ENCODE data around the gene EEF1AKMT3. TPM values are rescaled to one million over a fixed set of nuclear protein-coding genes. Genes with fewer than 3 reads are reported as not detected.

Gene EEF1AKMT3
- total and polyA plus RNA-seq, 12 donors, result 1.1 to 2.6 (median 1.5) TPM

DNA sequence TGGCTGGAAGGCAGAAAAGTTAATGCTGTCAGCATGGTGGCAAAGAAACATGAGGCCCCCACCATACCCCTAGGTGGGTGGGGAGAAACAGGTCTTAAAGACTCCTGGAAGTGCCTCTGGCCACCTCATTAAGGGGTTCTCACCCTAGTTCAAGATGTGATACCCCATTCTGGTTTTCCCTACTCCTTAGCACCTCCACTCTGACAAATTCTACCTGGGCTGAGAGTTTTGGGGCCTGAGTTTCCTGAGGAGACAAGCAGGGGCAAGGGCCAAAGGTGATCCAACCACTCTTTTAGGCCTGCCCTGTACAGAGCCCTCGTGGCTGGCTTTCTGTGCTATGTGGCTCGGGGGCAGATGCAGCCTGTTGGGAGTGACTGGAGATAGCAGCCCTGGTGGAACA is 54.0 kb downstream of the EEF1AKMT3 start:
- intact Hi-C loops (cut with DNase I), result no loop called here
- Histone ChIP-seq H3K4me3 (no peak overlapping the region), H3K36me3 (peaks cover 13 to 95% (median 76%) of the 10 kb centered on the region in 9 donors), H3K9me3 (no peaks in the 10 kb centered on the region), H3K4me1 (peaks cover 10 to 90% (median 60%) of the 10 kb centered on the region in 9 donors), H3K27ac (peak overlapping the region in 3 of 10 donors; percentile 18 to 53 (median 48)), H3K27me3 (no peaks in the 10 kb centered on the region)
- TF ChIP-seq CTCF (IDR thresholded peaks at IDR 0.05), result no peak
- ATAC-seq, result no peak
- 60 to 63% methylated on average over 2 of the region's 2 CpGs for WGBS, 2 donors
- DNase-seq, result no peak

DNA sequence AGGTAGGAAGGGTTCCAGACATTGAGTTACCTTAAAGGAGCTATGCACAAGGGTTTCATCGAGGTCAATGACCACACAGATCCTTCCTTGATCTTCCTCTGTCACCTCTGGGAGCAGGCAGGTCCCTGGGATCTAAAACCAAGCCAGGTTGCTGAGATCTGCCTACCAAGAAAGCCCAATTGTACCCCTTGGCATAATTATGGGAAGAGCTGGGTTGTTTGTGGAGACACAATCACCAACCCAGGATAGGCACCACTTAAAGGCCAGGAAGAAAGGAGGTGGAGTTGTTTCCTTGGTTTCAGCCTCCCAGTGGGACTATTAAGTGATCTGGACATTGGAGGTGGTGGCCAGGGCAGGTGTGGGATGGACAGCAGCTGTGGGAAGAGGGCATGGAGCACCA is 54.6 kb downstream of the EEF1AKMT3 start:
- H3K27me3 ChIP-seq, result no peaks in the 10 kb centered on the region
- peaks cover 13 to 89% (median 71%) of the 10 kb centered on the region in 9 donors for H3K36me3 ChIP-seq
- no peaks in the 10 kb centered on the region for H3K9me3 ChIP-seq
- intact Hi-C loops (cut with DNase I), result no loop called here
- TF ChIP-seq CTCF (IDR thresholded peaks at IDR 0.05), result no peak
- no peak overlapping the region for H3K4me3 ChIP-seq
- ATAC-seq (no peak), DNase-seq (no peak)
- H3K27ac ChIP-seq, result peak overlapping the region in 5 of 10 donors; percentile 4 to 53 (median 25)
- 68 to 76% methylated on average over 1 of the region's 1 CpG for WGBS, 2 donors
- H3K4me1 ChIP-seq, result peaks cover 15 to 90% (median 66%) of the 10 kb centered on the region in 9 donors

DNA sequence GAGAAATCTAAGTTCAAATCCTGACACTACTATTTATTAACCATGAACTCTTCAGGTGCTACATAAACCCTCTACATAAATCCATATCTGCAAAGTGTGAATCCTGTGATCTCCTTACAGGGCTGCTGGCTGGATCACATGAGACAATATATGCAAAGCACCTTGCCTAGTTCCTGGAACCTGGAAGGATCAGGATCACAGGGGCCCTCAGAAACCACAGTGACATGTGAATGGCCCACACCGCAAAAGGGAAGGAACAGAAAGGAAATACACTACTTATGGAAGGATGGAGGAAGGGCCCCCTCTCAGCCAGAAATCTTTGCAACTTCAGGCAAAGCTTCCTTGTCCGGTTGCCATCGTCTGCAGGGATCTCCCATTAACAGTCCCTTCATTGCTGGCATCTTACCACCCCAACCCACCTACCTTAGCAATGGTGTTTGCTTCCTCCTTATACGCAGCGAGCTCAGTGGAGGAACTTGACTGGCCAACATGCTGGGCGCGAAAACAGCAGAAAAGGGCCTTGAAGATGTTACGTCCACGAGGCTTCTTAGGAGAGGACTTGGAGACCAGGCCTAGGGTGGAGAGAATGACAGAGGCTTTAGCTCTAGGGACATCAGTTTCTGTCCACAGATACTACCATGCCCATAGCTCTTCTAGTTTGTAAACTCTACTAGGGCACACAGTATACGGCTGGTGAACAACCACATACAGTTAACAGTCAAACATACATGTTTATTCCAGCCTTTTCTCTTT is 56.8 kb downstream of the EEF1AKMT3 start:
- H3K36me3 ChIP-seq, result peaks cover 6 to 71% (median 48%) of the 10 kb centered on the region in 9 donors
- TF ChIP-seq CTCF (IDR thresholded peaks at IDR 0.05), result no peak
- intact Hi-C loops (cut with DNase I), result no loop called here
- no peak overlapping the region for H3K4me3 ChIP-seq
- no peaks in the 10 kb centered on the region for H3K9me3 ChIP-seq
- WGBS, 2 donors, result 56 to 63% methylated on average over 10 of the region's 10 CpGs
- peaks cover 18 to 93% (median 71%) of the 10 kb centered on the region in 9 donors for H3K4me1 ChIP-seq
- DNase-seq, result no peak
- ATAC-seq, result no peak
- H3K27me3 ChIP-seq, result no peaks in the 10 kb centered on the region
- peak overlapping the region in 3 of 10 donors; percentile 1 to 100 (median 98) for H3K27ac ChIP-seq

DNA sequence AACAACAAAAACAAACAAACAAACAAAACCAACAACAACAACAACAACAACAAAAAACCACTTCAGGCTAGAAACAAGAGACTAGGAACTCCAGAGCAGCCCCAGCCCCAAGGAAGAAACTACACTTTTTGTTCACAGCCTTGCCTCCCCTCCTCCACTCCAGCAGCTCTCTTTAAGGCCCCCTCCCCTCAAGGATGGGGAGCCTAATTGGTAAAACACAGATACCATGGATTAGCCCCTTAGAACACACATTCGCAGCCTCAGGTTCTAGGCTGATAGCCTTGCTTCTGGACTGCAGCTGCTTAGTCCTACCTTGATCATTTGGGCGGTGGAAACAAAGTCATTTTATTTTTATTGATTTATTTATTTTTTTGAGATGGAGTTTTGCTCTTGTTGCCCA is 58.0 kb downstream of the EEF1AKMT3 start:
- no peaks in the 10 kb centered on the region for H3K9me3 ChIP-seq
- intact Hi-C loops (cut with DNase I), result loop anchor here in 8 of 10 donors (2.0 to 5.0 kb wide), 5 partner anchors 66 to 76 kb away; no protein-coding TSS in a partner anchor
- H3K4me1 ChIP-seq, result peaks cover 29 to 97% (median 83%) of the 10 kb centered on the region in 9 donors
- H3K27ac ChIP-seq, result peak overlapping the region in 7 of 10 donors; percentile 35 to 100 (median 76)
- WGBS, 2 donors, result 82 to 85% methylated on average over 2 of the region's 2 CpGs
- no peak for TF ChIP-seq CTCF (IDR thresholded peaks at IDR 0.05)
- DNase-seq, result no peak
- H3K4me3 ChIP-seq, result no peak overlapping the region
- peaks cover 0 to 59% (median 38%) of the 10 kb centered on the region in 9 donors for H3K36me3 ChIP-seq
- no peak for ATAC-seq
- no peaks in the 10 kb centered on the region for H3K27me3 ChIP-seq

Small RNAs within 50 kb of the gene (microRNA-seq; reads per million reads assigned to microRNA genes)
- 673 to 1,489 reads per million in 2 donors for gene MIR26A2
- 0 reads per million in 2 donors for gene MIR6759

Other genes with a start within 250 kb of the EEF1AKMT3 start
- gene MBD6, start 249.8 kb upstream of the EEF1AKMT3 start, total RNA-seq, result 10 to 100 TPM; 22.8 to 46.9 (median 33.5) TPM
- gene MBD6, start 249.8 kb upstream of the EEF1AKMT3 start, polyA plus RNA-seq, result 10 to 100 TPM in 1 of 2 donors, 1 to 10 TPM in 1; 8.8 to 35.4 TPM
- 100 to 1,000 TPM in 5 of 10 donors, 10 to 100 TPM in 5; 82.9 to 116 (median 101) TPM for gene DCTN2, start 225.4 kb upstream of the EEF1AKMT3 start, total RNA-seq
- gene DCTN2, start 225.4 kb upstream of the EEF1AKMT3 start, polyA plus RNA-seq, result 100 to 1,000 TPM in 1 of 2 donors, 10 to 100 TPM in 1; 45.9 to 174 TPM
- under 1 TPM in 5 of 10 donors, not detected in 5; 0.05 to 0.29 (median 0.07) TPM for gene KIF5A, start 222.6 kb upstream of the EEF1AKMT3 start, total RNA-seq
- gene KIF5A, start 222.6 kb upstream of the EEF1AKMT3 start, polyA plus RNA-seq, result under 1 TPM; 0.06 to 0.07 TPM
- 10 to 100 TPM in 9 of 10 donors, 1 to 10 TPM in 1; 9.6 to 17.2 (median 14.7) TPM for gene PIP4K2C, start 181.4 kb upstream of the EEF1AKMT3 start, total RNA-seq
- gene PIP4K2C, start 181.4 kb upstream of the EEF1AKMT3 start, polyA plus RNA-seq, result 10 to 100 TPM in 1 of 2 donors, 1 to 10 TPM in 1; 5.8 to 13.6 TPM
- 10 to 100 TPM; 16.9 to 30.2 (median 22.2) TPM for gene DTX3, start 167.8 kb upstream of the EEF1AKMT3 start, total RNA-seq
- gene DTX3, start 167.8 kb upstream of the EEF1AKMT3 start, polyA plus RNA-seq, result 10 to 100 TPM; 20.9 to 58.2 TPM
- 10 to 100 TPM in 3 of 10 donors, 1 to 10 TPM in 7; 5.0 to 17.6 (median 7.5) TPM for gene ARHGEF25, start 161.2 kb upstream of the EEF1AKMT3 start, total RNA-seq
- gene ARHGEF25, start 161.2 kb upstream of the EEF1AKMT3 start, polyA plus RNA-seq, result 10 to 100 TPM; 13.1 to 49.2 TPM
- 1 to 10 TPM; 2.0 to 9.3 (median 5.5) TPM for gene B4GALNT1, start 139.4 kb upstream of the EEF1AKMT3 start, total RNA-seq
- 1 to 10 TPM; 2.4 to 5.3 TPM for gene B4GALNT1, start 139.4 kb upstream of the EEF1AKMT3 start, polyA plus RNA-seq
- gene OS9, start 78.5 kb upstream of the EEF1AKMT3 start, total RNA-seq, result 100 to 1,000 TPM in 7 of 10 donors, 10 to 100 TPM in 3; 84.9 to 181 (median 113) TPM
- 100 to 1,000 TPM in 1 of 2 donors, 10 to 100 TPM in 1; 96.9 to 173 TPM for gene OS9, start 78.5 kb upstream of the EEF1AKMT3 start, polyA plus RNA-seq
- gene AGAP2, start 33.9 kb upstream of the EEF1AKMT3 start, total RNA-seq, result 10 to 100 TPM in 2 of 10 donors, 1 to 10 TPM in 8; 3.4 to 13.1 (median 6.6) TPM
- 10 to 100 TPM in 1 of 2 donors, 1 to 10 TPM in 1; 5.3 to 17.3 TPM for gene AGAP2, start 33.9 kb upstream of the EEF1AKMT3 start, polyA plus RNA-seq
- gene TSPAN31, start 27.6 kb upstream of the EEF1AKMT3 start, total RNA-seq, result 10 to 100 TPM; 21.1 to 37.4 (median 26.9) TPM
- 10 to 100 TPM; 29.8 to 36.6 TPM for gene TSPAN31, start 27.6 kb upstream of the EEF1AKMT3 start, polyA plus RNA-seq
- gene CDK4, start 20.3 kb upstream of the EEF1AKMT3 start, total RNA-seq, result 10 to 100 TPM; 37.0 to 74.0 (median 52.0) TPM
- gene CDK4, start 20.3 kb upstream of the EEF1AKMT3 start, polyA plus RNA-seq, result 10 to 100 TPM; 21.7 to 61.7 TPM
- 10 to 100 TPM; 11.2 to 15.0 (median 13.3) TPM for gene MARCHF9, start 17.5 kb upstream of the EEF1AKMT3 start, total RNA-seq
- gene MARCHF9, start 17.5 kb upstream of the EEF1AKMT3 start, polyA plus RNA-seq, result 10 to 100 TPM; 14.5 to 20.7 TPM
- under 1 TPM in 2 of 10 donors, not detected in 8; 0.81 to 0.95 TPM for gene CYP27B1, start 5.5 kb upstream of the EEF1AKMT3 start, total RNA-seq
- under 1 TPM in 1 of 2 donors, not detected in 1; 0.14 TPM for gene CYP27B1, start 5.5 kb upstream of the EEF1AKMT3 start, polyA plus RNA-seq
- gene METTL1, start 509 bp upstream of the EEF1AKMT3 start, total RNA-seq, result 10 to 100 TPM in 2 of 10 donors, 1 to 10 TPM in 8; 5.6 to 15.0 (median 7.9) TPM
- 10 to 100 TPM; 10.9 to 29.4 TPM for gene METTL1, start 509 bp upstream of the EEF1AKMT3 start, polyA plus RNA-seq
- gene TSFM, start 10.2 kb downstream of the EEF1AKMT3 start, total RNA-seq, result 10 to 100 TPM; 41.2 to 70.6 (median 52.6) TPM
- gene TSFM, start 10.2 kb downstream of the EEF1AKMT3 start, polyA plus RNA-seq, result 10 to 100 TPM; 22.9 to 58.0 TPM
- 1 to 10 TPM in 9 of 10 donors, under 1 TPM in 1; 1.00 to 2.9 (median 1.7) TPM for gene AVIL, start 46.1 kb downstream of the EEF1AKMT3 start, total RNA-seq
- 1 to 10 TPM; 1.3 to 8.4 TPM for gene AVIL, start 46.1 kb downstream of the EEF1AKMT3 start, polyA plus RNA-seq
- 100 to 1,000 TPM in 2 of 10 donors, 10 to 100 TPM in 8; 76.4 to 138 (median 86.3) TPM for gene CTDSP2, start 74.1 kb downstream of the EEF1AKMT3 start, total RNA-seq
- 10 to 100 TPM; 31.2 to 31.7 TPM for gene CTDSP2, start 74.1 kb downstream of the EEF1AKMT3 start, polyA plus RNA-seq
- gene ATP23, start 169.0 kb downstream of the EEF1AKMT3 start, total RNA-seq, result 1 to 10 TPM; 2.8 to 8.5 (median 6.4) TPM
- gene ATP23, start 169.0 kb downstream of the EEF1AKMT3 start, polyA plus RNA-seq, result 10 to 100 TPM in 1 of 2 donors, 1 to 10 TPM in 1; 6.8 to 11.3 TPM